Stimulated activated naive CD8-positive, alpha-beta T cell treated with anti-CD3 and anti-CD28 coated beads, Interleukin-15, Interleukin-2, amounts not matched to agents 100 U/mL and 50 U/mL, for 24 hours (primary cell): Measurements from ENCODE around the gene ATXN7L3B.

Source experiments
- ATAC-seq: fragments of 150-1000 bp; cut with Tn5 transposase; one replicate; pipeline ENCODE4 v1.10.0; 2021
- DNase-seq: peaks from one replicate; pipeline ENCODE4 v3.0.0; 2021

The ATXN7L3B gene

DNA sequence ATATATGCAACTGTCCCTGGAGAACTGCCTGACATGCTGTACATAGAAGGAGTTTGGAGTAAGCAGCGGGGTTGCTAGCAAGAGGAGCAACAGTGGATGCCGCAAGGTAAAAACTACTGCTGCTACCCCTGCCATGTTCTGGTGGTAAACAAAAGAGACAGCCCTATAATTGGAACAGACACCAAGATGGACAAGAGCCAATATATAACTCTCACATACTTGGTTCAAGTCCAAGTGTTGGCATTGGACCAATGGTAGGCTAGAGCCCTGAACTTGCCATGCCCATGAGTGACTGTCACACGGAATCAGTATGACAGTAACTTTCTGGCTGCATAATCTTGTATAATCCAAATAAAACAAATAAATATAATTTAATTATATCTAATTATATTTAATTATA lies 13.7 kb downstream of the ATXN7L3B start:
- DNase-seq (no peak), ATAC-seq (no peak)

DNA sequence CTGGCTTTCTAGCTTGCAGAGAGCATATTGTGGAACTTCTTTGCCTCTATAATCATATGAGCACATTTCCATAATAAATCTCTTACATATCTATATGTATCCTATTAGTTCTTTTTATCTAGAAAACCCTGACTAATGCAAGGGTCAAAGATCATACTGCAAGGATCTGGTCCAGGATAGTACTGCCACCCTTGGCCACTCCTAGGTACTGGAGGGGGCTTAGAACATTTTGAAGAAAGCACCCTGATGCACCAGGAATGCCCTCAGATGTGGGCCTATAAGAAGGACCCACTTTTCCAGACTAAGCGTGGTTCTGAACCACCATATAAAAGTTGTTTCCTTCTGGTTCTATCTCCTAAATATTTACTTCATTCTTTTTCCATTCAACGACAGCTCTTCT lies 14.6 kb downstream of the ATXN7L3B start:
- DNase-seq (no peak), ATAC-seq (no peak)

DNA sequence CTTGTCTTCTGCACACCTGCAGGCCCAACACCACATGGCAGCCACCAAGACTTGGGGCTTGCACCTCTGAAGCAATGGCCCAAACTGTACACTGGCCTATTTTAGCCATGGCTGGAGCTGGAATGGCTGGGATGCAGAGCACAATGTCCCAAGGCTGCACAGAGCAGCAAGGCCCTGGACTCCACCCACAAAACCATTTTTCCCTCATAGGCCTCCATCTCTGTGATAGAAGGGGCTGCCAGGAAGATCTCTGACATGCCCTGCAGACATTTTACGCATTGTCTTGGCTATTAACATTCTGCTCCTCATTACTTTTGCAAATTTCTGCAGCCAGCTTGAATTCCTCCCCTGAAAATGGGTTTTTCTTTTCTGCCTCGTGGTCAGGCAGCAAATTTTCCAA lies 22.1 kb downstream of the ATXN7L3B start:
- no peak for ATAC-seq
- DNase-seq = no peak

DNA sequence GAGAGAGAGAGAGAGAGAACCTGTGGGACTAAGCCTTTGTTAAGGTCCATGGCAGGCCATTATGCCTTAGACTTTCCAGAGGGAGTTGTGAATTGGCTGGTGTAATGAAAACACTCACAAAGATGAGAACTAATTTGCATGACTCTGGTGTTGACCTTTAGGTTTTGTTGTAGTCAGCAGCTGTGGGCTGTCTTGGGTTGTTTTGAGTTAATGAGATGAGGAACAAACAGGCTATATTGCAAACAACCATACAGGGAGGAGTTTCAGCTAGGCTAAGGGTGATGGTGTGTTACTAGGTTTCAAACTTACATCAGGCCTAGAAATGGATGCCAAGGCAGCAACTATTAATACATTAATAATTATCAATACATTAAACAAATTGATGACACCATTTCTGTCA lies 26.3 kb downstream of the ATXN7L3B start:
- DNase-seq (no peak), ATAC-seq (no peak)

DNA sequence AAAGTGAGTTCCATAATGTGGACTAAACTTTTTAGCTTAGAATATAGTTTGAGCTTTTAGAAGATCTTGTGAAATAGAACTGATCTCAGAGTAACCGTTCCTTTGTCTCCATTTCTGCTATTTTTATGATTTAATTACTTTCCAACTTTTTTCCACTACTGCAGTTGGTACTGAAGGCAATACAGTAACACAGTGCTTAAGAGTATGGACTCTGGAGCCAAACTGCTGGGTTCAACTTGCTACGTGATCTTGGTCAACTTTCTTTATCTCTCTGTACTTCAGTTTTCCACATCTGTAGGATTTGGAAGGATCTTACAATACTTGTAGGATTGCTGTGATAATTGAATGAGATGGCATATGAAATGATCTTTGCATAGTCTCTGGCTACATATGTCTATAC lies 40.9 kb downstream of the ATXN7L3B start:
- DNase-seq = no peak

DNA sequence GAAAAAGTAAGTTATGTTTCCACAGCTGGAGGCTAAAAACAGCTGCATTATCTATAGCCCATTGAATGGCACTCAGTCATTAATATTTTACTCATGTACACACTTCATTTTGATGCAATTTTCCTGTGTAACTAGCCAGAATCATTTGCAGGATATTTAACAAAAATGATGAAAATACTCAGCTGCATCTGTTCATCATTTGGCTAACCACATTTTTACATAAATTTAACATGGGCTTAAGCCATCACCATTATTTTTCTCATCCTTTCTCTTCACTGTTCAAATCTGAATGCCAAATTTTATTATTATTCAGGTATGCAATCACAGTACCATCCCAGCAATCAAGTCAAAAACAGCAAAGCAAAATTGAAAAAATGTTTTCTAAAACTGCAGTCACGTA lies 41.8 kb downstream of the ATXN7L3B start:
- no peak for DNase-seq
- no peak for ATAC-seq

More for the DNA sequence above, 40.9 kb downstream of the ATXN7L3B start:
- ATAC-seq = no peak

DNA sequence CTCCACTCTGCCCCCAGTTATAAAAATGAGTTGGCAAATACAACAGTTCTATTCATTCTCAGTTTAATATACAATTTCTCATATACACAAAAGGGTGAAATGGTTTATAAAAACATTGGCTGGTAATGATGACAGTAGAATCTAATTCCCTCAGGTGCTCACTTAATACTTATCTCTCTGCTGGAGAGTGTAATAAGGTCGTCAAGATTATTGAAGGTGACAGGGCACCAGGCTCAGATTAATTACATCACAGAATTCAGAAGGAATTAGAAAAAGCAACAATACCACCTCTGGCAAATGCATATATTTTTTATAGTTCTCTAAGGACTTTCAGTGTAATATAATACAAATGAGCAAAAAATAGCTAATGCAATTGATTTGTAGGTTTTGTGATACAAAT lies 42.3 kb downstream of the ATXN7L3B start:
- no peak for DNase-seq
- no peak for ATAC-seq

DNA sequence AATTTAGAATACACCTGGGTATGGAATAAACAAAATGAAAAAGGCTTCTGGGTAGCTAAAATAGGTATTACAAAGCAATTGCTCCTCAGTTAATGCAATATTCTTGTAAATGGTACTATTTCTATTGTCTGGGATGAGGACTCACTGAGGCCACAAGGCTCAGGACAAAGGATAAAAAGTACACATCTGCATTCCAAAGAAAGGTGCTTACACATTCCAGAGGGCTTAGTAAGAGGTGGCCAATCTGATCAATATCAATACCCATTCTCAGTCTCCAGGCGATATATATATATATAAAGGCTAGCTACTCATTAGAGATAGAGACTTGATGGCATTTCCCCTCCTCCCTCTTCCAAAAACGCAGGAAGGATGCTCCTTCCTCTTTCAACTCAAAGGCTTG lies 43.8 kb downstream of the ATXN7L3B start:
- ATAC-seq = no peak
- no peak for DNase-seq

DNA sequence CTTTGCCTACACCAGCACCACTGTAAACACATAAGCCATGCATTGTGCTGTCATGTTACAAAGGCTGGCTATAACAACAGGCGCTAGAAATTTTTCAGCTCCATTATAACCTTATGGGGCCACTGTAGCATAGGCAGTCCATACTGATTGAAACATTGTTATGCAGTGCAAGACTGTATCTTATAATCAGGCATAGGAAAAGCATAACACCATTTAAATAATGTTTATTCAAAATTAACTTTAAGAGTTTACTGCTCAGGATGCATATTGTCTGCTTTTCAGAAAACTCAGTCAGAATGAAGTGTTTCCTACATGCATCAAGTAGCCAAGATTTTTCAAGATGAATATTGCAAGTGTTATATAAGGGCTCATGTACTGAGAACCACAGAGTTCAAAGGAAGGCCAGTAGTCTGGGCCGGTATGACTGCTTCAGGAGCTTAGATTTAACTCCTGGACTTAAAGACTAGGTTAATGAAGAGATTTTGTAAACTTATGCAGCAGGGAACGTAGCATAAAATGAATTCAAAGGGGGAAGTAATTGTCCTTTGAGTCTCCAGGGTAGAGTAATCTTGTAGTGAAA lies 46.9 kb downstream of the ATXN7L3B start:
- DNase-seq = no peak
- no peak for ATAC-seq

DNA sequence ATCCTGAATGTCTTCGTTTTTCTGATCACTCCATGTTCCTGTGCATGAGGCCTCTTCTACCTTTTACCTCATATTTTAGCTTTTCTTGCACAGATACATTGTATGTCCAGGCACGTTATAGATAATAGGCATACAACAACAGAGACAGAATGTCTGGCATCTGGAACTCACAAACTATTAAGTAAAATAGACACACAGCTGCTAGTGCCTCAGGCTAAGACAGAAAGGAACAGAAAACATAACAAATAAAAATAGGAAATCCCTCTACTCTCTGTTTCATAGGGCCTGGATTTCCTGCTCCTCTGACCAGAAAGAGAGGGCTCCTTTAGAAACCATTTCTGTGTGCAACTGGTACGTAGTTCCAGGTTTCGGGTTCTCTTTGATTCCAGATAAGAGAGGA lies 48.6 kb downstream of the ATXN7L3B start:
- no peak for DNase-seq
- no peak for ATAC-seq
